Neural progenitor cell (in vitro differentiated cells): ENCODE data around the gene ISM1. TPM values are rescaled to one million over a fixed set of nuclear protein-coding genes. Genes with fewer than 3 reads are reported as not detected.

ENCODE experiments used
- DNase-seq: peaks from one replicate; pipeline ENCODE4 v3.0.0-alpha.2; 2016; ENCODE audit warnings: low spot score
- H2AFZ ChIP-seq: fragments of 200-600 bp; sonication (generic); replicated peaks from 2 replicates; pipeline ENCODE4 v1.6.1; 2016; ENCODE audit warnings: antibody characterized with exemption
- H3F3A ChIP-seq: fragments of 200-600 bp; sonication (generic); 2 replicates; pipeline ENCODE4 v1.6.1; 2016; ENCODE audit warnings: antibody characterized with exemption, low read depth
- H3K27ac ChIP-seq: fragments of 200-600 bp; sonication (generic); 2 replicates; pipeline ENCODE4 v1.5.1; 2016; ENCODE audit warnings: mild to moderate bottlenecking
- H3K27me3 ChIP-seq: fragments of 200-600 bp; sonication (generic); 2 replicates; pipeline ENCODE4 v1.6.1; 2016; ENCODE audit warnings: mild to moderate bottlenecking, moderate library complexity
- H3K36me3 ChIP-seq: fragments of 200-600 bp; sonication (generic); 2 replicates; pipeline ENCODE4 v1.5.1; 2016
- H3K4me1 ChIP-seq: fragments of 200-600 bp; sonication (generic); 2 replicates; pipeline ENCODE4 v1.6.1; 2016; ENCODE audit warnings: mixed run types
- H3K4me2 ChIP-seq: fragments of 200-600 bp; sonication (generic); 2 replicates; pipeline ENCODE4 v1.6.1; 2016
- H3K4me3 ChIP-seq: fragments of 200-600 bp; sonication (generic); 2 replicates; pipeline ENCODE4 v1.5.1; 2016
- H3K79me2 ChIP-seq: fragments of 200-600 bp; sonication (generic); 2 replicates; pipeline ENCODE4 v1.6.1; 2016; ENCODE audit warnings: low read depth
- H3K9ac ChIP-seq: fragments of 200-600 bp; sonication (generic); 2 replicates; pipeline ENCODE4 v1.6.1; 2016
- H3K9me3 ChIP-seq: fragments of 200-600 bp; sonication (generic); 2 replicates; pipeline ENCODE4 v1.5.1; 2016; ENCODE audit warnings: low read depth
- H4K20me1 ChIP-seq: fragments of 200-600 bp; sonication (generic); 2 replicates; pipeline ENCODE4 v1.6.1; 2016; ENCODE audit warnings: low read depth
- H3K27ac Mint-ChIP-seq: 3 replicates; pipeline ENCODE4 v1.8.0; 2021; ENCODE audit warnings: mixed read lengths
- H3K27me3 Mint-ChIP-seq: 2 replicates; pipeline ENCODE4 v1.8.0; 2022; ENCODE audit warnings: low read depth, mild to moderate bottlenecking, inconsistent platforms, moderate library complexity, mixed read lengths; ENCODE audit not compliant: insufficient read depth
- H3K36me3 Mint-ChIP-seq: 3 replicates; pipeline ENCODE4 v1.8.0; 2021; ENCODE audit warnings: mixed read lengths
- H3K4me1 Mint-ChIP-seq: 3 replicates; pipeline ENCODE4 v1.8.0; 2021; ENCODE audit warnings: mixed read lengths
- H3K4me3 Mint-ChIP-seq: 3 replicates; pipeline ENCODE4 v1.8.0; 2021; ENCODE audit warnings: mild to moderate bottlenecking, moderate library complexity, mixed read lengths
- H3K9me3 Mint-ChIP-seq: 3 replicates; pipeline ENCODE4 v1.8.0; 2020; ENCODE audit warnings: mixed read lengths
- CTCF ChIP-seq: fragments of 200-600 bp; sonication (generic); IDR thresholded peaks from 2 replicates; pipeline ENCODE4 v1.5.1; 2017; ENCODE audit warnings: antibody characterized with exemption, mild to moderate bottlenecking
- EZH2 ChIP-seq: fragments of 200-600 bp; sonication (generic); IDR thresholded peaks from 2 replicates; pipeline ENCODE4 v1.6.1; 2017; ENCODE audit warnings: antibody characterized with exemption, mild to moderate bottlenecking, moderate library complexity
- EZH2phosphoT487 ChIP-seq: fragments of 200-600 bp; sonication (generic); IDR thresholded peaks from 2 replicates; pipeline ENCODE4 v1.6.1; 2017; ENCODE audit warnings: antibody characterized with exemption
- total RNA-seq: library from RNA; depleted of rRNA; stranded (reverse); fragments of >200 nt; gene quantifications from 2 replicates; pipeline ENCODE4 v1.2.3, GENCODE V29; 2015; ENCODE audit warnings: low replicate concordance

The ISM1 gene
- total RNA-seq, 1 donor from 2014 or later: not detected

- Histone ChIP-seq H3K9me3 (no peaks in the 10 kb centered on the region), H3F3A (no peaks in the 10 kb centered on the region), H3K4me3 (no peak overlapping the region), H3K27ac (no peak overlapping the region), H4K20me1 (no peaks in the 10 kb centered on the region), H3K4me1 (peaks cover 8% of the 10 kb centered on the region), H3K36me3 (no peaks in the 10 kb centered on the region), H3K4me2 (no peak overlapping the region), H3K9ac (no peak overlapping the region), H3K27me3 (no peaks in the 10 kb centered on the region), H3K79me2 (no peaks in the 10 kb centered on the region), H2AFZ (no peak overlapping the region)
- peaks cover 15% of the 10 kb centered on the region for H3K4me1 Mint-ChIP-seq
- peaks cover 6% of the 10 kb centered on the region for H3K27me3 Mint-ChIP-seq
- no peak overlapping the region for H3K27ac Mint-ChIP-seq
- H3K4me3 Mint-ChIP-seq: no peak overlapping the region
- peaks cover 3% of the 10 kb centered on the region for H3K9me3 Mint-ChIP-seq
- no peak for DNase-seq
- TF ChIP-seq EZH2 (no peak), EZH2phosphoT487 (no peak), CTCF (no peak)
- no peaks in the 10 kb centered on the region for H3K36me3 Mint-ChIP-seq
Measured at GRCh38 chr20:13307562-13308163, 86.6 kb downstream of the ISM1 start.

DNA sequence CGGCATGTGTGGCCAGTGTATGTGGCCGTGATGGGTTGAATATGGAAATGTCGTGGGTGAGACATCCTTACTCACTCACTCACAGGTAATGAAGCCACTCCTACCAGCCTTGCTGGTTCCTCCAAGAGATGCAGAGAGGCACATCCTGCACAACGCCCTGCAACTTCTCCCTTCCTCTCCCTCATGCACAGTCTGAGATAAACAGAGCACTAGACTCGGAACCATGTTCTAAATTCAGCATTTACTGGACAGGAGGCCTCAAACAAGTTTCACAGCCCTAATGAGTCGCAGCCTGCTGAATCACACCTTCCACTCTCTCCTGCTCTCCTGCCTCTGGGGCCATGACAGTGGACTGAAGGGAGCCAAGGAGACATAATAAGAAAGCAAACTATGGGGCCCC is 91.2 kb downstream of the ISM1 start:
- Histone ChIP-seq H3K27me3 (no peaks in the 10 kb centered on the region), H3K4me3 (no peak overlapping the region), H3K9me3 (no peaks in the 10 kb centered on the region), H3K4me1 (peaks cover 8% of the 10 kb centered on the region), H3K79me2 (no peaks in the 10 kb centered on the region), H3F3A (no peaks in the 10 kb centered on the region), H3K4me2 (no peak overlapping the region), H4K20me1 (no peaks in the 10 kb centered on the region), H3K9ac (no peak overlapping the region), H3K36me3 (no peaks in the 10 kb centered on the region), H2AFZ (no peak overlapping the region), H3K27ac (no peak overlapping the region)
- H3K27ac Mint-ChIP-seq: no peak overlapping the region
- no peaks in the 10 kb centered on the region for H3K36me3 Mint-ChIP-seq
- no peak for TF ChIP-seq EZH2phosphoT487
- TF ChIP-seq EZH2: no peak
- TF ChIP-seq CTCF: no peak
- H3K9me3 Mint-ChIP-seq: peaks cover 5% of the 10 kb centered on the region
- no peak for DNase-seq
- no peak overlapping the region for H3K4me3 Mint-ChIP-seq
- H3K4me1 Mint-ChIP-seq: peaks cover 11% of the 10 kb centered on the region
- peaks cover 6% of the 10 kb centered on the region for H3K27me3 Mint-ChIP-seq

- Mint-ChIP-seq H3K4me1 (peaks cover 4% of the 10 kb centered on the region), H3K27ac (no peak overlapping the region), H3K27me3 (peaks cover 6% of the 10 kb centered on the region), H3K9me3 (peaks cover 5% of the 10 kb centered on the region), H3K36me3 (no peaks in the 10 kb centered on the region), H3K4me3 (no peak overlapping the region)
- Histone ChIP-seq H3K79me2 (no peaks in the 10 kb centered on the region), H3K27ac (no peak overlapping the region), H4K20me1 (no peaks in the 10 kb centered on the region), H3K9me3 (no peaks in the 10 kb centered on the region), H3K27me3 (no peaks in the 10 kb centered on the region), H3K4me2 (no peak overlapping the region), H3F3A (no peaks in the 10 kb centered on the region), H2AFZ (no peak overlapping the region), H3K4me1 (peaks cover 4% of the 10 kb centered on the region), H3K9ac (no peak overlapping the region), H3K36me3 (no peaks in the 10 kb centered on the region), H3K4me3 (no peak overlapping the region)
- DNase-seq: no peak
- TF ChIP-seq EZH2: no peak
- TF ChIP-seq EZH2phosphoT487: no peak
- TF ChIP-seq CTCF: no peak
Measured at GRCh38 chr20:13313201-13313600, 92.1 kb downstream of the ISM1 start.
